H1 (cell line): ENCODE data around the gene GTF2A2. TPM values are rescaled to one million over a fixed set of nuclear protein-coding genes. Genes with fewer than 3 reads are reported as not detected.

Experiments used
- CTCF ChIA-PET: fragments of 300-600 bp; sonication (Branson Sonifier 250); formaldehyde crosslinking; loops from one replicate; lab custom pipeline; 2021; ENCODE audit not compliant: partially characterized antibody; lab: Charles Lee
- POLR2A ChIA-PET: fragments of 300-600 bp; sonication (Branson Sonifier 250); formaldehyde crosslinking; loops from one replicate; lab custom pipeline; 2021; ENCODE audit warnings: inconsistent platforms; ENCODE audit not compliant: partially characterized antibody; lab: Charles Lee
- DNase-seq, 2 experiments: peaks; one replicate each; pipeline versions ENCODE4 v3.0.0 to v3.0.0-alpha.2; 2010 to 2022; ENCODE audit warnings: low spot score in 2 of 2, low read depth in 1 of 2, mixed read lengths in 1 of 2
- FAIRE-seq: peaks from 2 replicates; lab custom pipeline; 2011; peaks lifted over from hg19 to GRCh38; lab: Jason Lieb, UNC
- H2AFZ ChIP-seq: 2 replicates; pipeline ENCODE4 v1.8.1; 2012; ENCODE audit warnings: low read length, inconsistent platforms
- H2AK5ac ChIP-seq: 2 replicates; pipeline ENCODE4 v1.6.1; 2013; ENCODE audit warnings: low read depth, low read length
- H2BK120ac ChIP-seq: replicated peaks from 2 replicates; pipeline ENCODE3; 2013; ENCODE audit warnings: low read depth, low read length, inconsistent platforms
- H2BK12ac ChIP-seq: 2 replicates; pipeline ENCODE4 v1.6.1; 2013; ENCODE audit warnings: low read depth, low read length
- H2BK15ac ChIP-seq: 2 replicates; pipeline ENCODE4 v1.6.1; 2013; ENCODE audit warnings: low read length
- H2BK20ac ChIP-seq: 2 replicates; pipeline ENCODE4 v1.6.1; 2013; ENCODE audit warnings: low read length
- H2BK5ac ChIP-seq: 2 replicates; pipeline ENCODE4 v1.6.1; 2013; ENCODE audit warnings: low read depth, low read length
- H3K14ac ChIP-seq: 2 replicates; pipeline ENCODE4 v1.6.1; 2013; ENCODE audit warnings: inconsistent platforms; ENCODE audit not compliant: insufficient read length
- H3K18ac ChIP-seq: 2 replicates; pipeline ENCODE4 v1.6.1; 2013; ENCODE audit warnings: low read length; ENCODE audit errors: extremely low read depth
- H3K23ac ChIP-seq: 2 replicates; pipeline ENCODE4 v1.6.1; 2013; ENCODE audit warnings: inconsistent platforms; ENCODE audit not compliant: insufficient read length
- H3K23me2 ChIP-seq: 2 replicates; pipeline ENCODE4 v1.6.1; 2013; ENCODE audit warnings: low read depth, low read length
- H3K27ac ChIP-seq: 2 replicates; pipeline ENCODE4 v1.6.1; 2011; ENCODE audit warnings: low read depth, low read length, inconsistent platforms
- H3K27me3 ChIP-seq, 4 experiments: replicated peaks in 1 of 4; 1 replicate in 1 of 4; 2 replicates in 3 of 4; pipeline versions ENCODE4 v1.6.1 to v1.8.1; 2011 to 2013; ENCODE audit warnings: low read length in 3 of 4, mild to moderate bottlenecking in 3 of 4, inconsistent platforms in 2 of 4, mixed read lengths in 2 of 4, moderate library complexity in 1 of 4; ENCODE audit not compliant: control insufficient read depth in 3 of 4, insufficient read depth in 3 of 4; ENCODE audit errors: extremely low read depth in 1 of 4
- H3K36me3 ChIP-seq, 4 experiments: 2 replicates each; pipeline versions ENCODE4 v1.6.1 to v1.8.1; 2011 to 2013; ENCODE audit warnings: mild to moderate bottlenecking in 4 of 4, low read length in 3 of 4, moderate library complexity in 2 of 4, control low read depth in 1 of 4, inconsistent platforms in 1 of 4; ENCODE audit not compliant: insufficient read depth in 4 of 4, control insufficient read depth in 2 of 4
- H3K4ac ChIP-seq: replicated peaks from 2 replicates; pipeline ENCODE3; 2013; ENCODE audit warnings: low read length, low read depth, mixed read lengths, inconsistent platforms; ENCODE audit not compliant: insufficient read length
- H3K4me1 ChIP-seq, 4 experiments: replicated peaks in 1 of 4; 1 replicate in 1 of 4; 2 replicates in 3 of 4; pipeline versions ENCODE4 v1.6.1 to v1.8.1; 2011 to 2013; ENCODE audit warnings: low read length in 3 of 4, inconsistent platforms in 2 of 4, mixed read lengths in 1 of 4; ENCODE audit not compliant: insufficient read depth in 4 of 4, control insufficient read depth in 3 of 4
- H3K4me2 ChIP-seq, 2 experiments: 2 replicates each; pipeline versions ENCODE4 v1.6.1 to v1.8.1; 2011 to 2013; ENCODE audit warnings: low read depth in 2 of 2, low read length in 2 of 2, control low read depth in 1 of 2, inconsistent platforms in 1 of 2, mild to moderate bottlenecking in 1 of 2; ENCODE audit not compliant: insufficient read depth in 1 of 2
- H3K4me3 ChIP-seq, 4 experiments: fragments of 200-600, 300-600 bp in 1 of 4; sonication (generic), shearing (Covaris generic), sonication (Bioruptor Twin) in 1 of 4; 2 replicates each; pipeline versions ENCODE4 v1.5.1 to v1.8.1; 2011 to 2016; ENCODE audit warnings: low read length in 4 of 4, low read depth in 3 of 4, control low read depth in 2 of 4, inconsistent platforms in 2 of 4, mild to moderate bottlenecking in 2 of 4, mixed read lengths in 1 of 4, moderate library complexity in 1 of 4; ENCODE audit not compliant: insufficient read depth in 2 of 4; ENCODE audit errors: extremely low read depth in 1 of 4
- H3K56ac ChIP-seq: replicated peaks from 2 replicates; pipeline ENCODE3; 2013; ENCODE audit warnings: low read depth, mild to moderate bottlenecking, mixed read lengths, low read length, inconsistent platforms; ENCODE audit not compliant: insufficient read length
- H3K79me1 ChIP-seq: 2 replicates; pipeline ENCODE4 v1.6.1; 2013; ENCODE audit warnings: low read depth, low read length, control low read depth
- H3K79me2 ChIP-seq, 2 experiments: 2 replicates each; pipeline versions ENCODE4 v1.6.1 to v1.8.1; 2012 to 2013; ENCODE audit warnings: low read length in 2 of 2, mild to moderate bottlenecking in 2 of 2, inconsistent platforms in 1 of 2; ENCODE audit not compliant: insufficient read depth in 2 of 2, control insufficient read depth in 1 of 2
- H3K9ac ChIP-seq, 4 experiments: replicated peaks in 1 of 4; 1 replicate in 1 of 4; 2 replicates in 3 of 4; pipeline versions ENCODE4 v1.6.1 to v1.8.1; 2011 to 2013; ENCODE audit warnings: low read depth in 3 of 4, low read length in 3 of 4, control low read depth in 2 of 4, mild to moderate bottlenecking in 2 of 4, moderate library complexity in 2 of 4, inconsistent platforms in 1 of 4; ENCODE audit errors: extremely low read depth in 1 of 4
- H3K9me3 ChIP-seq, 2 experiments: 2 replicates each; pipeline versions ENCODE4 v1.6.1 to v1.8.1; 2012 to 2013; ENCODE audit warnings: mild to moderate bottlenecking in 2 of 2, moderate library complexity in 2 of 2, control low read depth in 1 of 2, inconsistent platforms in 1 of 2, low read depth in 1 of 2, low read length in 1 of 2, mixed read lengths in 1 of 2; ENCODE audit not compliant: insufficient read depth in 2 of 2
- H4K20me1 ChIP-seq, 2 experiments: replicated peaks in 1 of 2; 2 replicates each; pipeline versions ENCODE3 to v1.8.1; 2011 to 2013; ENCODE audit warnings: inconsistent platforms in 2 of 2, low read length in 2 of 2, mild to moderate bottlenecking in 1 of 2; ENCODE audit not compliant: insufficient read depth in 2 of 2, control insufficient read depth in 1 of 2
- H4K5ac ChIP-seq: 2 replicates; pipeline ENCODE4 v1.6.1; 2013; ENCODE audit warnings: low read length, low read depth, mixed read lengths, inconsistent platforms; ENCODE audit not compliant: insufficient read length
- H4K8ac ChIP-seq: 2 replicates; pipeline ENCODE4 v1.8.0; 2013; ENCODE audit warnings: mild to moderate bottlenecking, moderate library complexity, low read length, inconsistent platforms; ENCODE audit not compliant: insufficient read depth; ENCODE audit errors: extremely low read depth
- H4K91ac ChIP-seq: replicated peaks from 2 replicates; pipeline ENCODE3; 2013; ENCODE audit warnings: low read length, mixed read lengths, inconsistent platforms; ENCODE audit not compliant: insufficient read length
- CEBPB ChIP-seq: IDR thresholded peaks from 2 replicates; pipeline ENCODE4 v1.6.1; 2012; ENCODE audit warnings: low read depth, low read length
- CTBP2 ChIP-seq: IDR thresholded peaks from 2 replicates; pipeline ENCODE4 v1.7.0; 2011; ENCODE audit warnings: borderline replicate concordance, mild to moderate bottlenecking, moderate library complexity, mixed read lengths, low read length; ENCODE audit not compliant: insufficient read depth, insufficient read length
- FOSL1 ChIP-seq: IDR thresholded peaks from 2 replicates; pipeline ENCODE4 v1.6.1; 2011; ENCODE audit warnings: mild to moderate bottlenecking, low read depth, low read length, moderate library complexity; ENCODE audit not compliant: insufficient read depth
- GABPA ChIP-seq: IDR thresholded peaks from 2 replicates; pipeline ENCODE4 v1.6.1; 2011; ENCODE audit warnings: mild to moderate bottlenecking, low read length, moderate library complexity, borderline replicate concordance; ENCODE audit not compliant: insufficient read depth
- GTF2F1 ChIP-seq: IDR thresholded peaks from 2 replicates; pipeline ENCODE4 v1.6.1; 2012; ENCODE audit warnings: low read depth, low read length, improper control_type of control experiment, borderline replicate concordance
- KDM5A ChIP-seq: fragments of 200-600 bp; IDR thresholded peaks from 2 replicates; pipeline ENCODE4 v1.7.1; 2012; ENCODE audit warnings: mild to moderate bottlenecking, low read length, inconsistent platforms, mixed read lengths
- POU5F1 ChIP-seq: IDR thresholded peaks from 2 replicates; pipeline ENCODE4 v1.6.1; 2011; ENCODE audit warnings: low read depth, mild to moderate bottlenecking, low read length, moderate library complexity
- WGBS, 2 experiments: shearing (Covaris generic) in 1 of 2; methylation state at CpG; one replicate each; pipeline versions ENCODE4 v1.1.6 to v1.1.7; 2013 to 2015; ENCODE audit warnings: low lambda C conversion rate in 2 of 2, mixed read lengths in 2 of 2, inconsistent platforms in 1 of 2, low coverage in 1 of 2, missing lambda C conversion rate in 1 of 2; ENCODE audit not compliant: insufficient replicate concordance in 2 of 2, insufficient coverage in 1 of 2, insufficient read length in 1 of 2; ENCODE audit errors: extremely low coverage in 1 of 2, missing lambda C conversion rate in 1 of 2; 5-methylcytosine and 5-hydroxymethylcytosine counted together
- polyA plus RNA-seq, 7 experiments: library from polyadenylated mRNA; depleted of rRNA in 3 of 7; stranded (reverse) in 5 of 7; unstranded in 2 of 7; fragments of >200 nt in 5 of 7; fragments of 200-250 nt in 2 of 7; gene quantifications; 1 replicate in 5 of 7; 2 replicates in 1 of 7; 4 replicates in 1 of 7; pipeline versions ENCODE4 v1.2.1 to v1.2.3, GENCODE V29; 2011 to 2013; ENCODE audit warnings: missing spikeins in 2 of 7, mixed read lengths in 2 of 7
- total RNA-seq: library from RNA; stranded (reverse); fragmentation: NEBNext Ultra II Directional; extraction: Animal tissue kit (Norgen Biotek cat#: 25700); gene quantifications from 2 replicates; pipeline ENCODE4 v1.2.1, GENCODE V29; 2021
- TF ChIP-seq, protein P1 (sequence below): IDR thresholded peaks from 2 replicates; pipeline ENCODE4 v1.6.1; 2012; ENCODE audit warnings: inconsistent platforms
- TF ChIP-seq, protein P2 (sequence below): IDR thresholded peaks from 2 replicates; pipeline ENCODE4 v1.6.1; 2011; ENCODE audit warnings: low read length, improper control_type of control experiment

GTF2A2 gene
- total and polyA plus RNA-seq, 2 of the 8 experiments (the other 6 are each of a cell fraction or from before 2014, with no cell fraction given) = 52.2 to 161 TPM

DNA sequence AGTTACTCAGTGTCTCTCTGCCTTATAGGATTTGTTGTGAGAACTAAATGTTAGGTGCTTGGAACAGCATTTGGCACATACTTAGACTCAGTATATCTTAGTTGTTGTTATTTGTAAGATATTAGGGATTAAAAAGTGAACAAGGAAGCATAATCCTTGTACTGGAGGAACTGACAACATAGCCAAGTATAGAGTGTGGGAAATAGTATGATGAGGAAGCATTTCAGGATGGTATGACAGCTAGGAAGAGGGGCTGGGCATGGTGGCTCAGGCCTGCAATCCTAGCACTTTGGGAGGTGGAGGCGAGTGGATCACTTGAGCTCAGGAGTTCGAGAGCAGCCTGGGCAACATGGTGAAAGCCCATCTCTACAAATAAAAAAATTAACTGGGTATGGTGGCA lies 62.3 kb downstream of the GTF2A2 start:
- CTCF ChIA-PET = interaction anchor here (0.9 to 3.4 kb wide), 4 partner anchors 11 to 62 kb away, joined by 3 to 13 read pairs (median 6); no protein-coding TSS in a partner anchor
- no peak for FAIRE-seq
- TF ChIP-seq, protein P1, sequence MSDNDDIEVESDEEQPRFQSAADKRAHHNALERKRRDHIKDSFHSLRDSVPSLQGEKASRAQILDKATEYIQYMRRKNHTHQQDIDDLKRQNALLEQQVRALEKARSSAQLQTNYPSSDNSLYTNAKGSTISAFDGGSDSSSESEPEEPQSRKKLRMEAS = no peak
- TF ChIP-seq GTF2F1 (no peak), FOSL1 (no peak), POU5F1 (no peak), KDM5A (no peak), CTBP2 (no peak), GABPA (no peak), CEBPB (no peak)
- TF ChIP-seq, protein P2, sequence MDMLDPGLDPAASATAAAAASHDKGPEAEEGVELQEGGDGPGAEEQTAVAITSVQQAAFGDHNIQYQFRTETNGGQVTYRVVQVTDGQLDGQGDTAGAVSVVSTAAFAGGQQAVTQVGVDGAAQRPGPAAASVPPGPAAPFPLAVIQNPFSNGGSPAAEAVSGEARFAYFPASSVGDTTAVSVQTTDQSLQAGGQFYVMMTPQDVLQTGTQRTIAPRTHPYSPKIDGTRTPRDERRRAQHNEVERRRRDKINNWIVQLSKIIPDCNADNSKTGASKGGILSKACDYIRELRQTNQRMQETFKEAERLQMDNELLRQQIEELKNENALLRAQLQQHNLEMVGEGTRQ = no peak

More for the DNA sequence above, 62.3 kb downstream of the GTF2A2 start:
- no peak overlapping the region for H3K27ac ChIP-seq
- no peak overlapping the region for H3K14ac ChIP-seq
- no peak overlapping the region for H2BK120ac ChIP-seq
- H3K18ac ChIP-seq = no peak overlapping the region
- H3K9me3 ChIP-seq = no peaks in the 10 kb centered on the region
- no peak overlapping the region for H2BK15ac ChIP-seq
- POLR2A ChIA-PET = no interaction called here
- no peak overlapping the region for H2BK12ac ChIP-seq
- no peaks in the 10 kb centered on the region for H3K79me1 ChIP-seq
- 92% methylated on average over 2 of the region's 2 CpGs; no CpG with 5 or more reads in 1 of the 2 experiments for WGBS, 2 experiments
- H3K4ac ChIP-seq = no peak overlapping the region
- H3K4me1 ChIP-seq = no peaks in the 10 kb centered on the region
- H4K91ac ChIP-seq = no peak overlapping the region
- no peak overlapping the region for H3K56ac ChIP-seq
- H3K23ac ChIP-seq = no peak overlapping the region
- no peak overlapping the region for H4K5ac ChIP-seq
- H2AK5ac ChIP-seq = no peak overlapping the region
- no peak overlapping the region for H3K9ac ChIP-seq
- no peaks in the 10 kb centered on the region for H3K36me3 ChIP-seq
- no peak overlapping the region for H4K8ac ChIP-seq
- DNase-seq = no peak
- no peaks in the 10 kb centered on the region for H4K20me1 ChIP-seq
- no peaks in the 10 kb centered on the region for H3K79me2 ChIP-seq
- no peak overlapping the region for H2BK20ac ChIP-seq
- no peak overlapping the region for H3K4me2 ChIP-seq
- H3K23me2 ChIP-seq = no peaks in the 10 kb centered on the region
- H2AFZ ChIP-seq = no peak overlapping the region
- no peaks in the 10 kb centered on the region for H3K27me3 ChIP-seq
- no peak overlapping the region for H3K4me3 ChIP-seq
- H2BK5ac ChIP-seq = no peak overlapping the region
